ENCODE results near the gene GRPEL2.

- TF ChIP-seq, protein P1, sequence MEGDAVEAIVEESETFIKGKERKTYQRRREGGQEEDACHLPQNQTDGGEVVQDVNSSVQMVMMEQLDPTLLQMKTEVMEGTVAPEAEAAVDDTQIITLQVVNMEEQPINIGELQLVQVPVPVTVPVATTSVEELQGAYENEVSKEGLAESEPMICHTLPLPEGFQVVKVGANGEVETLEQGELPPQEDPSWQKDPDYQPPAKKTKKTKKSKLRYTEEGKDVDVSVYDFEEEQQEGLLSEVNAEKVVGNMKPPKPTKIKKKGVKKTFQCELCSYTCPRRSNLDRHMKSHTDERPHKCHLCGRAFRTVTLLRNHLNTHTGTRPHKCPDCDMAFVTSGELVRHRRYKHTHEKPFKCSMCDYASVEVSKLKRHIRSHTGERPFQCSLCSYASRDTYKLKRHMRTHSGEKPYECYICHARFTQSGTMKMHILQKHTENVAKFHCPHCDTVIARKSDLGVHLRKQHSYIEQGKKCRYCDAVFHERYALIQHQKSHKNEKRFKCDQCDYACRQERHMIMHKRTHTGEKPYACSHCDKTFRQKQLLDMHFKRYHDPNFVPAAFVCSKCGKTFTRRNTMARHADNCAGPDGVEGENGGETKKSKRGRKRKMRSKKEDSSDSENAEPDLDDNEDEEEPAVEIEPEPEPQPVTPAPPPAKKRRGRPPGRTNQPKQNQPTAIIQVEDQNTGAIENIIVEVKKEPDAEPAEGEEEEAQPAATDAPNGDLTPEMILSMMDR (IDR thresholded peaks at IDR 0.05), result no peak
- no peak for TF ChIP-seq EZH2 (IDR thresholded peaks at IDR 0.05)
These were observed 35.3 kb downstream of the GRPEL2 start for GRCh38 chr5:149380466-149381121.

Data from neural progenitor cell (in vitro differentiated cells).